GM12878 (cell line): ENCODE results near the gene CCL2. TPM values are rescaled to one million over a fixed set of nuclear protein-coding genes. Genes with fewer than 3 reads are reported as not detected.

Experiments used
- ATAC-seq: fragments of 200-7000 bp; cut with Tn5 transposase; 3 replicates; pipeline ENCODE4 v1.9.1; 2020; ENCODE audit warnings: mild to moderate bottlenecking, moderate library complexity
- BruUV-seq: library from RNA; stranded (reverse); fragments of 400-500 nt; replicated peaks from 2 replicates; lab custom pipeline; 2021; lab: Mats Ljungman, UMichigan
- CTCF ChIA-PET: fragments of 300-600 bp; sonication (Branson Sonifier 250); formaldehyde crosslinking; extraction: SDS; loops from one replicate; lab custom pipeline; 2021; ENCODE audit warnings: inconsistent platforms; lab: Yijun Ruan, JAX
- POLR2A ChIA-PET: fragments of 350-600 bp; formaldehyde crosslinking; extraction: SDS; loops from one replicate; lab custom pipeline; 2021; ENCODE audit warnings: inconsistent platforms; lab: Charles Lee
- RAD21 ChIA-PET: fragments of 300-600 bp; sonication (Branson Sonifier 250); formaldehyde crosslinking; loops from one replicate; lab custom pipeline; 2023; ENCODE audit warnings: antibody characterized with exemption; ENCODE audit not compliant: unreplicated experiment; lab: Charles Lee
- SMC1A ChIA-PET: fragments of 300-600 bp; sonication (Branson Sonifier 250); formaldehyde crosslinking; loops from one replicate; lab custom pipeline; 2023; ENCODE audit not compliant: unreplicated experiment, uncharacterized antibody; lab: Charles Lee
- DNase-seq: peaks from one replicate; pipeline ENCODE4 v3.0.0-alpha.2; 2011; ENCODE audit warnings: low read depth, low spot score
- FAIRE-seq: peaks from 3 replicates; lab custom pipeline; 2011; peaks lifted over from hg19 to GRCh38; lab: Jason Lieb, UNC
- H2AFZ ChIP-seq: 2 replicates; pipeline ENCODE4 v1.6.0; 2011; ENCODE audit warnings: low read depth, low read length, control low read depth; ENCODE audit not compliant: control insufficient read depth
- H3K27ac ChIP-seq: 2 replicates; pipeline ENCODE4 v1.5.1; 2011; ENCODE audit warnings: control low read depth; ENCODE audit not compliant: control insufficient read depth, insufficient read depth
- H3K27me3 ChIP-seq, 2 experiments: replicated peaks in 1 of 2; 2 replicates each; pipeline versions ENCODE4 v1.6.0 to v1.6.1; 2011; ENCODE audit warnings: low read length in 1 of 2; ENCODE audit not compliant: control insufficient read depth in 2 of 2, insufficient read depth in 2 of 2
- H3K36me3 ChIP-seq, 2 experiments: 2 replicates each; pipeline ENCODE4 v1.5.1; 2011; ENCODE audit warnings: low read length in 1 of 2; ENCODE audit not compliant: control insufficient read depth in 2 of 2, insufficient read depth in 2 of 2
- H3K4me1 ChIP-seq: 2 replicates; pipeline ENCODE4 v1.6.1; 2011; ENCODE audit warnings: mild to moderate bottlenecking, low read length, moderate library complexity, mixed read lengths; ENCODE audit not compliant: control insufficient read depth, insufficient read depth
- H3K4me2 ChIP-seq: 2 replicates; pipeline ENCODE4 v1.6.0; 2011; ENCODE audit warnings: control low read depth; ENCODE audit not compliant: control insufficient read depth, insufficient read depth
- H3K4me3 ChIP-seq: fragments of 200-600 bp; sonication (generic); 2 replicates; pipeline ENCODE4 v1.5.1; 2016
- H3K79me2 ChIP-seq: 2 replicates; pipeline ENCODE4 v1.6.0; 2011; ENCODE audit warnings: low read length; ENCODE audit not compliant: control insufficient read depth, insufficient read depth
- H3K9ac ChIP-seq: 2 replicates; pipeline ENCODE4 v1.8.0; 2011; ENCODE audit warnings: low read length, control low read depth, mixed read lengths; ENCODE audit not compliant: control insufficient read depth, insufficient read depth
- H3K9me3 ChIP-seq: replicated peaks from 3 replicates; pipeline ENCODE4 v1.5.1; 2011; ENCODE audit warnings: mild to moderate bottlenecking, low read length; ENCODE audit not compliant: control insufficient read depth, insufficient read depth
- H4K20me1 ChIP-seq: 2 replicates; pipeline ENCODE4 v1.6.0; 2011; ENCODE audit not compliant: control insufficient read depth, insufficient read depth
- SKIL ChIP-seq: fragments of 450-650 bp; IDR thresholded peaks from 2 replicates; pipeline ENCODE4 v1.6.1; 2017; ENCODE audit warnings: mild to moderate bottlenecking, low read depth, inconsistent platforms; ENCODE audit not compliant: poor library complexity, severe bottlenecking
- WGBS: methylation state at CpG from one replicate; pipeline ENCODE4 v1.1.6; 2016; ENCODE audit warnings: low lambda C conversion rate; ENCODE audit not compliant: insufficient replicate concordance, insufficient coverage; ENCODE audit errors: missing lambda C conversion rate; 5-methylcytosine and 5-hydroxymethylcytosine counted together
- in situ Hi-C: fragments of 300-500 bp; cut with MboI; formaldehyde crosslinking; loops from 9 replicates; pipeline ENCODE4 v1.14.3; 2018; ENCODE audit warnings: mixed read lengths
- intact Hi-C: fragments of 100-400 bp; cut with micrococcal nuclease; formaldehyde crosslinking; loops from one replicate; pipeline ENCODE4 v1.14.2; 2022; ENCODE audit not compliant: unreplicated experiment
- polyA plus RNA-seq, 11 experiments: library from polyadenylated mRNA; depleted of rRNA in 4 of 11; unstranded in 6 of 11; stranded (reverse) in 5 of 11; fragments of >200 nt; fragmentation: Nextera tagmentation in 4 of 11; fragmentation: Illumina TruSeq in 1 of 11; extraction: Ambion mirVana in 4 of 11; extraction: Trizol in 1 of 11; gene quantifications; 1 replicate in 1 of 11; 2 replicates in 10 of 11; pipeline versions ENCODE4 v1.2.1 to v1.2.3, GENCODE V29; 2011 to 2016; ENCODE audit warnings: inconsistent platforms in 2 of 11, missing spikeins in 2 of 11, low read depth in 1 of 11
- total RNA-seq, 4 experiments: library from RNA; depleted of rRNA in 3 of 4; stranded (reverse); fragments of >200 nt in 3 of 4; fragmentation: Illumina TruSeq in 1 of 4; extraction: Trizol in 1 of 4; gene quantifications; 2 replicates each; pipeline versions ENCODE4 v1.2.1 to v1.2.3, GENCODE V29; 2013 to 2021
- TF ChIP-seq, protein P1 (sequence below): IDR thresholded peaks from 2 replicates; pipeline ENCODE4 v1.6.1; 2011; ENCODE audit warnings: low read depth, low read length, improper control_type of control experiment, borderline replicate concordance

Gene CCL2
- total and polyA plus RNA-seq, 10 of the 15 experiments (the other 5 are each of a cell fraction or from before 2014, with no cell fraction given), result 0.16 to 0.18 TPM; not detected in 8

DNA sequence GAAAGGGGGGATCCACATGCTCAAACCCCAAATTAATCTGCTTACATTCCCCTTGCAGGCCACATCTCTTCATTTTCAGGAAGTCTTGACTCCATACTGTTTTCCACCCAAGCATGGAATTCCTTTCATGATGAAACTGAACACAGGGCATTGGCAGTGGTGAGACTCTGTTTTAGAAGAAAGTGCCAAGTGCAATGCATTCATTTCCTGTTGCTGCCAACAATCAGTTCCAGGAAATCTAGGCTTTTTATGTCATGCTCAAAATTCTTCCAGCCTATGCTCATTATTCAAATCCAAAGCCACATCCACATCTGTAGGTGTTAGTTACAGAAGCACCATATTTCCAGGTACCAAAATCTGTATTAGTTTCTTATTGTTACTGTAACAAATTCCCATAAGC lies 4.1 kb downstream of the CCL2 start (continued):
- TF ChIP-seq, protein P1, sequence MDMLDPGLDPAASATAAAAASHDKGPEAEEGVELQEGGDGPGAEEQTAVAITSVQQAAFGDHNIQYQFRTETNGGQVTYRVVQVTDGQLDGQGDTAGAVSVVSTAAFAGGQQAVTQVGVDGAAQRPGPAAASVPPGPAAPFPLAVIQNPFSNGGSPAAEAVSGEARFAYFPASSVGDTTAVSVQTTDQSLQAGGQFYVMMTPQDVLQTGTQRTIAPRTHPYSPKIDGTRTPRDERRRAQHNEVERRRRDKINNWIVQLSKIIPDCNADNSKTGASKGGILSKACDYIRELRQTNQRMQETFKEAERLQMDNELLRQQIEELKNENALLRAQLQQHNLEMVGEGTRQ, result no peak

DNA sequence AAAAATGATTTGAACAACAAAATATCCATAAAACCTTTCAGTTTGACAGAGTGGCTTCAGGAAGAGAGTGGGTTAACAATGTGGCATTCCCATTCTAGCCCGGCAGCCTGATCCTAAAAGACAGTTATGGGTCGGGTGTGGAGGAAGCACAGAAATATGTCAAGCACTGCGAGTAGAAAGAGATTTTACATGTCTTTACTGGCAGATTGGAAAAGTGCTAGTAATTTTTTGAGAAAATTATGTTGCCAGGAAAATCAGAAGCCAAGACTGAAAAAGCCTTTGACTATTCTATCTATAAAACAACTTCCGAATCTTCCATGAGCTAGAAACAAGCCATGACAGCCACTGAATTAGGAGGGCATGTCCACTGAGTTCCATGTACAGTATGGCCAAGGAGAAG lies 5.8 kb downstream of the CCL2 start:
- no peak for DNase-seq
- 61% methylated on average over 4 of the region's 4 CpGs for WGBS
- no peaks in the 10 kb centered on the region; the same call in 1 of the 2 replicates for H4K20me1 ChIP-seq
- intact Hi-C loops, result no loop called here
- H2AFZ ChIP-seq, result no peak overlapping the region
- ChIA-PET CTCF (no interaction called here), RAD21 (no interaction called here), POLR2A (no interaction called here)
- no peaks in the 10 kb centered on the region for H3K4me1 ChIP-seq
- TF ChIP-seq SKIL, result no peak
- TF ChIP-seq, all 136 proteins: peak for 0
- in situ Hi-C loops, result no loop called here
- BruUV-seq, result no TSS peak
- Histone ChIP-seq H3K4me2 (no peak overlapping the region), H3K36me3 (no peaks in the 10 kb centered on the region), H3K27me3 (peaks cover 1 to 4% of the 10 kb centered on the region in 2 experiments), H3K27ac (no peak overlapping the region), H3K9ac (no peak overlapping the region), H3K4me3 (no peak overlapping the region), H3K9me3 (no peaks in the 10 kb centered on the region), H3K79me2 (no peaks in the 10 kb centered on the region)
- ATAC-seq, result no peak
- no peak for FAIRE-seq
- SMC1A ChIA-PET, result no interaction called here
